Measurements from ENCODE around the gene ITGAV.
"Not testable (repeated sequence)": the region's sequence is repeated elsewhere in the genome, so short reads cannot be mapped to it uniquely, and the experiment has no call there.

ITGAV gene

DNA sequence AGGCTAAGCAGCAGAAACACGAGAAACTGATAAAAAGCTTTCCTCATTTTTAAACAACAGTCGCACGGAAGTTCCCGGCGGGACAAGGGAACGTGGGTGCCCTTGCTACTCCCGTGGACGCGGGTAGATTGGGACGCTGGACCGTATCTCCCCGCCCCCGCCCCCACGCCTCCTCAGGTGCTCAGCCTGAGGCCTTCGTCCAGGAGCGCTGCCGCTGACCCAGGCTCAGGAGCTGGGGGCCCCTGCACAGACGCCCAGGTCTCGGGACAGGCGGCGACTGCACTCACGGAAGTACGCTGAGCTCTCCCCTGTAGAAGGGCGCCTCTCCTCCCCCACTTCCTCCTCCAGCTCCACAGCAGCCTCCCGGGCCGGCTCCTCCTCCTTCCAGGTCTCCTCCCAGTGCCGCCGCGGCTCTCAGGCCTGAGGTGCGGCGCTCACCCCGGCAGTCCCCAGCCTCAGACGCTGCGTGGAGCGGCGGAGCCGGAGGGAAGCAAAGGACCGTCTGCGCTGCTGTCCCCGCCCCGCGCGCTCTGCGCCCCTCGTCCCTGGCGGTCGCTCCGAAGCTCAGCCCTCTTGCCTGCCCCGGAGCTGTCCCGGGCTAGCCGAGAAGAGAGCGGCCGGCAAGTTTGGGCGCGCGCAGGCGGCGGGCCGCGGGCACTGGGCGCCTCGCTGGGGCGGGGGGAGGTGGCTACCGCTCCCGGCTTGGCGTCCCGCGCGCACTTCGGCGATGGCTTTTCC lies at the start of gene ITGAV:
ITGAV (plus strand) TSS at position 445 of the 738 bp plus-strand sequence; CDS start at position 728, 283 bp downstream.
- peak; percentile 83 for DNase-seq

GRCh38 chr2:186540941-186541340 lies 48.9 kb upstream of the ITGAV start:
- no peak for DNase-seq

- DNase-seq: no peak
Measured at GRCh38 chr2:186542002-186542401, 47.9 kb upstream of the ITGAV start.

DNA sequence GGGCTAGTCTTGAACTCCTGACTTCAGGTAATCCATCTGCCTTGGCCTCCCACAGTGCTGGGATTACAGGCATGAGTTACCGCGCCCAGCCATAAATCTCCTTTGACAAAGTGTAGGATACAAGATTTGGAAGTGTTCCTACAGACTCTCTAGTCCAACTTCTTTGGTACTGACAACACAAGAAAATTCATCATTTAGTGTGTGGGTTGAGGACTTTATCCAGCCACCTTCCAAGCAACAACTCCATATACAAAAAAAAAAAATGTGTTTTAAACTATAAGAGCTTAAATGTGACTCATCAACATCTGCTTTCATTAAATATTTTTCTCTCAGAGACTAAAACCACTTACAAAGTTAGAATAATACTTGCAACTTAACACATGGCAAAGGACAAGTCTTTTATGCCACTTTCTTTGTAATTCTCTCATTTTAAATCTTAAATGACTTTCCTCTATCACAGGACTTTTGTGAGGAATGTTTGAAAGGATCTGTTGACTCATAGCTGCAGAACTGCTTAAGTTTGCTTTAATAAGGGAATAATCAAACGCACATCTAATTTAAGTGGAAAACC lies 46.2 kb upstream of the ITGAV start:
- no peak for DNase-seq

DNA sequence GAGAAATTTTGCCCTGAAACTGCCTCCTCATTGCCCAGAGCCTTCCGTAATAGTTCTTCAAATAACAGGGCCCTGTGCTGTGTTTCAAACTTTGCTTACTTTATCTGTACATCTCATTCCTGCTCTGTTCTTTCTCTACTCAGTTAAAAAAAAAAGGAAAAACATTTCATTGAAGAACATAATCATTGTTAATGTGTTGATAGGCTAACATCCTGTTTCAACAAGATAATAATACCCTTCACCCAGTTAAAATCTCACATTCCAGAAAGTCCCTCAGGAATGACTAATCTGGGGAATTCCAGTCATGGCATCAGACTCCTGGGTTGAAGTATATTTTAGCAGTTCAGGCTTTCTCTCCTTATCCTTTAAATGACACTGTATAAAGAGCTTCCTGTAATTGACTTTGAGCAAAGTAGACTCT lies 45.6 kb upstream of the ITGAV start:
- DNase-seq: no peak

DNA sequence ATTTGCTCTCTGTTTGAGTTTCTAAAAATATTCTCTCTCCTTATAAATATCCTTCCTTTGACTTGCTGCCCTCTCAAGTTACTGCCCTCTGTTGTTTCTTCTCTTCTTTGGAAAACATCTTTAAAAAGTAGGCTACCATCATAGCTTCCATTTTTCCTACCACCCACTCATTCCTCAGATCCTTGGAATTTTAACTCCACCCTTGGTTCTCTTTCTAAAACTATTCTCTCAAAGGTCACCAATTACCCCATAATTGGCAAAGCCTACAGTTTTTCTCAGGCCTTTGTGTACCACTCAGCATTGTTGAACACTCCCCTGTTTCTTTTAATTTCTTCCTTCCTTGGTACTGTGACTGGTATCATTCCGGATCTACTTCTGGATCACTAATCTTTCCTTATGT lies 43.0 kb upstream of the ITGAV start:
- no peak for DNase-seq

GRCh38 chr2:186551323-186552050 lies 38.4 kb upstream of the ITGAV start:
- no peak for DNase-seq

- no peak for DNase-seq
Measured at GRCh38 chr2:186554429-186554828, 35.4 kb upstream of the ITGAV start.

DNA sequence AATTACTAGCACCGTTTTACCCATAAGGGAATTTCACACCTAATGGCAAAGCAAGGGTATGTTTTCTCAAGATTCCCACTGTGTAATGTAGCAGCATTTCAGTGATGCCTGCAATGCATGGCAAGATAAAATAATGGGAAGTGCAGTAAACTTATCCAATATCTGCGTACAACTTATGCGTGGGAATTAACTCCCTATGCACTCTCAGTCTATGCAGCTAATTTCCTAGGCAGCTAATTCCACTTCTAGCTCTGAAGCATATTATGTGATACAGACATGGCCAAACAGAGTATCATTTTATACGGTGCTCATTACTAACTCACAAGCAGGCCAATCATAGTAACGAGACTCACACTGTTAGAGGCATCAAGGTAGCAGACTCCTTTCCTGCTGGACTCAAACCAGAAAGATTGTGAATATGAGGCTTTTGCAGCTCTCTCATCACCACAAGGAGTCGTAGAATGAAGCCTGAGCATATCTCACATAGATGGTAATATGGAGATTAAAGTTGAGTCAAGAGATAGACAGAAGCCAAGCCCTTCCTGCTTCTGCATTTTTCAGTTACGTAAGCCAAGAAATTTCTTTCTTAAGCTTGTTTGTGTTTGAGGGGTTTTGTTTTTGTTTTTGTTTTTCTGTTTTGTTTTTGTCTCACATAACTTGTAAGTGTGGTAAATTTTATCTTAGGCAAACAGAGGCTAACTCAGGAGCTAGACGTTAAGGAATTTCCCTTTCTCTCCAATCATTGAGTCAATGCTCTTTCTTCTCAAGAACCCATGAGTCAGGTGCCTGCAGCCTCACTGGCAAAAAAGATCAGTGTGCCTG lies 34.8 kb upstream of the ITGAV start:
- DNase-seq: no peak

GRCh38 chr2:186558512-186559276 lies 31.2 kb upstream of the ITGAV start:
- DNase-seq: no peak

DNA sequence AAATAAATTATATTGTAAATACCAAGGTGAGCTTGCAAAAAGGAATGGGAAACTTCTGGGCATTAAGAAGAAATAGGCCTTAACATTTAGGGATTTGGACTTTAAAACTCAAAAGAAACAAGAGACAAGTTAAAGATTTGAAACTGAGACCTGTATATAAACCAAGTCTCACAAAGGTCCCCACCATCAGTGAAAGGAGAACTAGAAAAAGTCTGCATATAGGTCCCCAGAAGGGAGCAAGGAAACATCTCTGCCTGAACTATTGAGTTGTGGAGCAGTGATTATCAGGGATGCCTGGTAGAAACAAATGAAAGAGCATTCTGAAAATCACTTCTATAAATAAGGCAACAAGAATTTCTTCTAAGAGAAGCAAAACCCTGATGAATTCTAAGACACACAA lies 30.5 kb upstream of the ITGAV start:
- DNase-seq: no peak

- DNase-seq: no peak
Measured at GRCh38 chr2:186559848-186560247, 30.0 kb upstream of the ITGAV start.

DNA sequence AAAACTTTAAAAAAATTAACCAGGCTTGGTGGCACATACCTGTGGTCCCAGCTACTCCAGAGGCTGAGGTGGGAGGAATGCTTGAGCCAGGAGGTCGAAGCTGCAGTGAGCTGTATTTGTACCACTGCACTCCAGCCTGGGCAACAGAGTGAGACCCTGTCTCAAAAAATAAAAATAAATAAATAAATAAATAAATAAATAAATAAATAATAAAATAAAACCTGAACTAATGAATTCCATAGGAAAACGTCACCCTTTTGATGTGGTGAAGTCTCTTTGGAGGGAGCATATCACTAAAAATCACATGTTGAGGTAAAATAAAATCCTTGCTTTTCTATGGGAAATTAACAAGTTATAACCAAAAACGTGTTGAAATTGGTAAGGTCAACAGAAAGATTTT lies 29.6 kb upstream of the ITGAV start:
- no peak for DNase-seq

DNA sequence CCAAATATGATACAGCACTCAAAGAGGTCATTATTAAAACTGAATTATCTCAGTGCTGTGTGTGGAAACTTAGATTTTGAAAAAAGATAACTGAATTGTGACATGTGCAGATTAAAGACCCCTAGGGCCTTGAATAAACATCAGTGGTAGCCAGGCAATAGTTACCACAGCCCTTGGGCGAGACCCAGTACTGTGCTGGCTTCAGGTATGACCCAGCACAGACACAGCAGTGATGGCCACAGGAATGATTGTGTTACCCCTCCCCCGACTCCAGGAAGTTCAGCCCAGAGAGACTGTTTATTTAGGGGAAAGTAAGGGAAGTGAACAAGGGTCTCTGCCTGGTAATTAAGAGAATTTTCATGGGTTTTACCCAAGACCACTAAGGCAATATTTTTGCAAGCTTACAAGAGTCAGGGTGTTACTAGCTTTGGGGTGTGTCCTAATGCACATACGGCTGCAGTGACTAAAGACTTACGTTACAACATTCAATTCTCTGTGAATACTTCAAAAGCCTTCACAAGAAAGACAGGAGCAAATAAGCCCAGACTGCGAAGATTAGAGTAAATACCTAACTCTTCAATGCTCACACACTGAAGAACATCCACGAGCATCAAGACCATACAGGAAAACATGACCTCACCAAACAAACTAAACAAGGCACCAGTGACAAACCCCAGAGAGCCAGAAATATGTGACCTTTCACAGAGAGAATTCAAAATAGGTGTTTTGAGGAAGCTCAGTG lies 28.2 kb upstream of the ITGAV start:
- DNase-seq: no peak

GRCh38 chr2:186562209-186562578 lies 27.7 kb upstream of the ITGAV start:
- DNase-seq: no peak

DNA sequence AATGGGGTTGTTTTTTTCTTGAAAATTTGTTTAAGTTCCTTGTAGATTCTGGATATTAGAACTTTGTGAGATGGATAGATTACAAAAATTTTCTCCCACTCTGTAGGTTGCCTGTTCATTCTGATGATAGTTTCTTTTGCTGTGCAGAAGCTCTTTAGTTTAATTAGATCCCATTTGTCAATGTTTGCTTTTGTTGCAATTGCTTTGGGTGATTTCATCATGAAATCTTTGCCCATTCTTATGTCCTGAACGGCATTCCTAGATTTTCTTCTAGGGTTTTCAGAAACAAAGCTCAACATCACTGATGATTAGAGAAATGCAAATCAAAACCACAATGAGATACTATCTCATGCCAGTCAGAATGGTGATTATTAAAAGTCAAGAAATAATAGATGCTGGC lies 21.3 kb upstream of the ITGAV start:
- not testable (repeated sequence) for DNase-seq

- DNase-seq: not testable (repeated sequence)
Measured at GRCh38 chr2:186569127-186569526, 20.7 kb upstream of the ITGAV start.

DNA sequence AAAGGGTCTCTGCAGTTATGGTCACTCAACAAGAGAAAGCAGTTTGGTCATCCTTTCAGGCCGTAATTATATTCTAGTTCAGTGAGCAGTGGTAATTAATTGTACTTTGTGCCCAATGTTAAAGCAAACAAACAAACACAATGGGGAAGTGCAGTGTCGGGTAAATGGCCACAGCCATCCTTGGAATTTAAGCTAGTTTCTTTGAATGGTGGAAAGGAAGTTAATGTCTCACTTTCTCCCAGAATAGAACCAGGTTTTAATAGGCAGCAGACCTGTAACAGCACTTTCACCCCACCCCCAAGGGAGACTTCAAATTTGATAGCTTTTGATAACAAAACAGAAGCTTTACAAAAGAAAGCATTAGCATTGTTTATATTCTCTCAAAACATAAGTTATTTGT lies 20.0 kb upstream of the ITGAV start:
- DNase-seq: no peak

- DNase-seq: no peak
Measured at GRCh38 chr2:186570604-186571003, 19.3 kb upstream of the ITGAV start.

- no peak for DNase-seq
Measured at GRCh38 chr2:186572705-186573104, 17.2 kb upstream of the ITGAV start.

GRCh38 chr2:186573531-186573930 lies 16.3 kb upstream of the ITGAV start:
- DNase-seq: no peak

DNA sequence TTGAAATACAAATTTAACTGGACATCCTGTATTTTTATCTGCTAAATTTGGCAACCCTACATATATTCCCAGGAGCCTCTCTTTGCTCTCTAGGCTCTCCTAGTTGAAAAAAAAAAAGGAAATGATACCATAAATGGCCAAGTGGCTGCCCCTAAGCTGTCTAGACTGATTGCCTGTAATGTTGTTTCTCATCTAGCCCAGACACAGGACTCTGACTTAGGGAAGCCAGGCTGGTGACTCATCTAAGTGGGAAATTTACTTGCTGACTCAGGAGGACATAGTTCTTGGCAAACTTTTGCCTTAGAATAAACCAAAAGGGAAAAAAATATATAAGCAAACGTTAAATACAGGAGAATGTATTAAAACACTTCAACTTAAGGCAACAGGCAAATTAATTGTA lies 14.6 kb upstream of the ITGAV start:
- DNase-seq: no peak
